GM06990 (cell line): ENCODE results near the gene CMSS1.
A peak's percentile ranks its signal among the peaks of the same experiment; 100 is the strongest.

ENCODE experiments used
- DNase-seq: peaks from one replicate; pipeline ENCODE4 v3.0.0-alpha.2; 2011; ENCODE audit not compliant: insufficient read length; ENCODE audit errors: extremely low read depth
- H3K27me3 ChIP-seq: replicated peaks from 2 replicates; pipeline ENCODE4 v1.6.0; 2011; ENCODE audit warnings: low read length; ENCODE audit not compliant: control insufficient read depth, insufficient read depth
- H3K36me3 ChIP-seq: 2 replicates; pipeline ENCODE4 v1.5.1; 2011; ENCODE audit warnings: low read length; ENCODE audit not compliant: control insufficient read depth, insufficient read depth
- H3K4me3 ChIP-seq: replicated peaks from 2 replicates; pipeline ENCODE4 v1.5.1; 2011; ENCODE audit warnings: low read depth, mild to moderate bottlenecking, control low read depth, low read length
- CTCF ChIP-seq: IDR thresholded peaks from 2 replicates; pipeline ENCODE4 v1.5.1; 2011; ENCODE audit warnings: low read length, control low read depth, mild to moderate bottlenecking, inconsistent platforms; ENCODE audit not compliant: insufficient read depth, poor library complexity, severe bottlenecking

CMSS1 gene

GRCh38 chr3:100209169-100209568 is 391.5 kb downstream of the CMSS1 start:
- Histone ChIP-seq H3K4me3 (no peak overlapping the region), H3K27me3 (no peaks in the 10 kb centered on the region), H3K36me3 (no peaks in the 10 kb centered on the region)
- no peak for DNase-seq
- no peak for TF ChIP-seq CTCF

- DNase-seq, result no peak
- Histone ChIP-seq H3K36me3 (no peaks in the 10 kb centered on the region), H3K27me3 (no peaks in the 10 kb centered on the region), H3K4me3 (no peak overlapping the region)
- no peak for TF ChIP-seq CTCF
Observed at GRCh38 chr3:100209948-100210771, 392.5 kb downstream of the CMSS1 start.

GRCh38 chr3:100210772-100211135 is 393.1 kb downstream of the CMSS1 start:
- H3K27me3 ChIP-seq, result no peaks in the 10 kb centered on the region
- DNase-seq, result peak; percentile 14
- no peaks in the 10 kb centered on the region for H3K36me3 ChIP-seq
- no peak overlapping the region for H3K4me3 ChIP-seq
- no peak for TF ChIP-seq CTCF

- no peak for DNase-seq
- TF ChIP-seq CTCF, result no peak
- H3K36me3 ChIP-seq, result no peaks in the 10 kb centered on the region
- no peaks in the 10 kb centered on the region for H3K27me3 ChIP-seq
- no peak overlapping the region for H3K4me3 ChIP-seq
Observed at GRCh38 chr3:100213891-100214573, 396.4 kb downstream of the CMSS1 start.

GRCh38 chr3:100214574-100214964 is 396.9 kb downstream of the CMSS1 start:
- DNase-seq, result no peak
- no peak for TF ChIP-seq CTCF
- Histone ChIP-seq H3K27me3 (no peaks in the 10 kb centered on the region), H3K36me3 (no peaks in the 10 kb centered on the region), H3K4me3 (no peak overlapping the region)
